CD14-positive monocyte (primary cell): ENCODE data around the gene NMB. TPM values are rescaled to one million over a fixed set of nuclear protein-coding genes. Genes with fewer than 3 reads are reported as not detected.

ENCODE experiments used
- DNase-seq, 3 donors: peaks; one replicate each; pipeline ENCODE4 v3.0.0-alpha.2; 2011 to 2022
- H2AFZ ChIP-seq: 2 replicates; pipeline ENCODE4 v1.6.0; 2012; ENCODE audit warnings: mild to moderate bottlenecking, low read depth, low read length, inconsistent platforms; ENCODE audit not compliant: insufficient read depth, poor library complexity, severe bottlenecking
- H3K27ac ChIP-seq, 2 donors: 1 replicate in 1 of 2; 2 replicates in 1 of 2; pipeline ENCODE4 v1.5.1; 2012 to 2013; ENCODE audit warnings: low read length in 2 of 2, control low read depth in 1 of 2, inconsistent platforms in 1 of 2, low read depth in 1 of 2, mild to moderate bottlenecking in 1 of 2
- H3K27me3 ChIP-seq, 2 donors: one replicate each; pipeline versions ENCODE4 v1.6.0 to v1.6.1; 2011 to 2013; ENCODE audit warnings: low read length in 2 of 2; ENCODE audit not compliant: control insufficient read depth in 2 of 2, insufficient read depth in 2 of 2
- H3K36me3 ChIP-seq, 2 donors: replicated peaks in 1 of 2; 1 replicate in 1 of 2; 2 replicates in 1 of 2; pipeline versions ENCODE4 v1.5.1 to v1.6.1; 2012 to 2013; ENCODE audit warnings: low read length in 2 of 2, control low read depth in 1 of 2, inconsistent platforms in 1 of 2, mild to moderate bottlenecking in 1 of 2; ENCODE audit not compliant: insufficient read depth in 2 of 2, control insufficient read depth in 1 of 2
- H3K4me1 ChIP-seq, 2 donors: 1 replicate in 1 of 2; 2 replicates in 1 of 2; pipeline versions ENCODE4 v1.5.1 to v1.6.1; 2012 to 2013; ENCODE audit warnings: low read length in 2 of 2, control low read depth in 1 of 2, inconsistent platforms in 1 of 2, mild to moderate bottlenecking in 1 of 2, moderate library complexity in 1 of 2; ENCODE audit not compliant: insufficient read depth in 2 of 2, control insufficient read depth in 1 of 2
- H3K4me2 ChIP-seq: replicated peaks from 2 replicates; pipeline ENCODE3; 2012; ENCODE audit warnings: low read length, moderate library complexity, mild to moderate bottlenecking; ENCODE audit not compliant: poor library complexity, severe bottlenecking; ENCODE audit errors: extremely low read depth
- H3K4me3 ChIP-seq, 3 experiments: fragments of 200-600 bp in 1 of 3; sonication (generic) in 1 of 3; replicated peaks in 1 of 3; 1 replicate in 2 of 3; 2 replicates in 1 of 3; pipeline ENCODE4 v1.5.1; 2011 to 2013; ENCODE audit warnings: low read length in 3 of 3, mild to moderate bottlenecking in 3 of 3, control low read depth in 2 of 3, low read depth in 2 of 3, inconsistent platforms in 1 of 3, moderate library complexity in 1 of 3
- H3K79me2 ChIP-seq: 2 replicates; pipeline ENCODE4 v1.6.0; 2012; ENCODE audit warnings: mild to moderate bottlenecking, control low read depth, inconsistent platforms, low read length, moderate library complexity; ENCODE audit not compliant: insufficient read depth
- H3K9ac ChIP-seq: 2 replicates; pipeline ENCODE4 v1.6.0; 2017; ENCODE audit warnings: low read length, mild to moderate bottlenecking; ENCODE audit not compliant: insufficient read depth, poor library complexity, severe bottlenecking
- H3K9me3 ChIP-seq, 2 donors: replicated peaks in 1 of 2; 1 replicate in 1 of 2; 2 replicates in 1 of 2; pipeline versions ENCODE4 v1.5.1 to v1.6.1; 2012 to 2013; ENCODE audit warnings: low read length in 2 of 2, control low read depth in 1 of 2; ENCODE audit not compliant: control insufficient read depth in 1 of 2, insufficient read depth in 1 of 2
- H4K20me1 ChIP-seq: 2 replicates; pipeline ENCODE4 v1.6.0; 2012; ENCODE audit warnings: mild to moderate bottlenecking, low read length, control low read depth, moderate library complexity; ENCODE audit not compliant: insufficient read depth
- H3K27ac Mint-ChIP-seq, 7 donors: one replicate each; pipeline ENCODE4 v1.8.0; 2020; ENCODE audit warnings: mild to moderate bottlenecking in 7 of 7, mixed read lengths in 7 of 7, moderate library complexity in 6 of 7, inconsistent platforms in 2 of 7
- H3K27me3 Mint-ChIP-seq, 3 donors: one replicate each; pipeline ENCODE4 v1.8.0; 2021 to 2022; ENCODE audit warnings: low read depth in 3 of 3, mild to moderate bottlenecking in 3 of 3, mixed read lengths in 3 of 3, moderate library complexity in 3 of 3, inconsistent platforms in 1 of 3
- H3K36me3 Mint-ChIP-seq, 2 donors: one replicate each; pipeline ENCODE4 v1.8.0; 2020; ENCODE audit warnings: mixed read lengths in 2 of 2, inconsistent platforms in 1 of 2, mild to moderate bottlenecking in 1 of 2
- H3K4me1 Mint-ChIP-seq: one replicate; pipeline ENCODE4 v1.8.0; 2020; ENCODE audit warnings: mild to moderate bottlenecking, mixed read lengths
- H3K4me3 Mint-ChIP-seq, 2 donors: one replicate each; pipeline ENCODE4 v1.8.0; 2020; ENCODE audit warnings: mild to moderate bottlenecking in 2 of 2, mixed read lengths in 2 of 2, moderate library complexity in 1 of 2
- H3K9me3 Mint-ChIP-seq, 7 donors: one replicate each; pipeline ENCODE4 v1.8.0; 2020 to 2022; ENCODE audit warnings: mixed read lengths in 7 of 7, mild to moderate bottlenecking in 6 of 7, moderate library complexity in 6 of 7, inconsistent platforms in 2 of 7
- WGBS: methylation state at CpG from one replicate; pipeline ENCODE4 v1.1.5; 2013; ENCODE audit warnings: missing lambda C conversion rate; ENCODE audit not compliant: insufficient coverage; 5-methylcytosine and 5-hydroxymethylcytosine counted together
- intact Hi-C, 2 donors: fragments of 100-400 bp; cut with micrococcal nuclease; formaldehyde crosslinking; loops; one replicate each; pipeline versions ENCODE4 v1.15.0 to v1.15.1; 2023
- polyA plus RNA-seq, 3 donors: library from polyadenylated mRNA; depleted of rRNA in 1 of 3; unstranded in 2 of 3; stranded (reverse) in 1 of 3; fragments of 300-500 nt in 2 of 3; fragments of >200 nt in 1 of 3; fragmentation: Illumina TruSeq in 2 of 3; gene quantifications; 1 replicate in 2 of 3; 2 replicates in 1 of 3; pipeline ENCODE4 v1.2.3, GENCODE V29; 2012 to 2021
- TF ChIP-seq, protein P1 (sequence below): fragments of 200-600 bp; IDR thresholded peaks from one replicate; pipeline ENCODE4 v1.8.0; 2022; ENCODE audit warnings: antibody characterized with exemption, mild to moderate bottlenecking

The NMB gene
- polyA plus RNA-seq, 3 donors, result 0.45 to 0.81 (median 0.56) TPM

DNA sequence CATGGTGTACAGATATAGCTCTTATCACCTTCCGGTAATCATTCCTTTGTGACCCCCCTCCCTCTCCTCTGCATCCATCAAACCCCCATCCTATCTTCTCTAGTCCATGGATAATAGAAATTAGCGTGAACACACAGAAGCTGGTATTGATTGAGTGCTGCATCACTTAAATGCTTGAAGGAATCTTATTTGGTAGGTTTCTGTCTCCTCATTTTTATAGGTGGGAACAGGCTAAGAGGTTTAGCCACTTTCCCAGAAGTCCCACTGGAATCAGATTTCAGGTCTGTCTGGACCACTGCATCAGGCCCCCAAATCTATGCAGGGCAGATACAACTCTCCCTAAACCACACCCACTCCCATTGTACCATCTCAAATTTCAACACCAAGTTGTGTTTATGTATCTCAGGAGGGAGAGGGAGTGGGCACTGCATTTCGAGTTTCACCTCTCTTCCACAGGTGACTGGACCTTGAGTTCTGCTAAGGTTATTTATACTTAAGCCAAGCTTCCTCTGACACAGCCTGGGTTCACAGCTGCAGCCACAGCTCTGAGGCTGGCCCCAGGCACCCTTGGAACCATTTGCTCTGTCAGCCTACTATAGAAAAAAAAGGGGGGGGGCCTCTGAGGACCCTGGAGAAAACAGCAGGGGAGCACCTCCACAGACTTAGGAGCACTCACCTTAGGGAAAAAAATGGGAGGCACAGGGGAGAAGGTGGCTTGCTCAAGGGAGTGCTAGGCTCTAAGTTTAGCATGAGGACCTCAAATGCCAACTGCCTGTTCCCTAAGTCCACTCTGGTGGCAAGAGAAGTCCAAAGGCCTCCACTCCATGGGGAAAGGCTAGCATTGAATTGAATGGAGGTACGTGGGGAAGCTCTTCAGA, 2.1 kb upstream of the NMB start:
- no peak overlapping the region for H3K9ac ChIP-seq
- H3K9me3 ChIP-seq, result no peaks in the 10 kb centered on the region
- H4K20me1 ChIP-seq, result peaks cover 18% of the 10 kb centered on the region
- H3K79me2 ChIP-seq, result no peaks in the 10 kb centered on the region
- intact Hi-C loops, result loop anchor here (5.0 to 10.0 kb wide), 4 partner anchors 55 to 112 kb away; partner anchors contain the start of genes SEC11A (in 1 of the 2) and ZNF592 (in 1 of the 2)
- H3K27me3 ChIP-seq, result no peaks in the 10 kb centered on the region
- H3K4me2 ChIP-seq, result no peak overlapping the region
- H3K4me1 Mint-ChIP-seq, result peaks cover 25% of the 10 kb centered on the region
- TF ChIP-seq, protein P1, sequence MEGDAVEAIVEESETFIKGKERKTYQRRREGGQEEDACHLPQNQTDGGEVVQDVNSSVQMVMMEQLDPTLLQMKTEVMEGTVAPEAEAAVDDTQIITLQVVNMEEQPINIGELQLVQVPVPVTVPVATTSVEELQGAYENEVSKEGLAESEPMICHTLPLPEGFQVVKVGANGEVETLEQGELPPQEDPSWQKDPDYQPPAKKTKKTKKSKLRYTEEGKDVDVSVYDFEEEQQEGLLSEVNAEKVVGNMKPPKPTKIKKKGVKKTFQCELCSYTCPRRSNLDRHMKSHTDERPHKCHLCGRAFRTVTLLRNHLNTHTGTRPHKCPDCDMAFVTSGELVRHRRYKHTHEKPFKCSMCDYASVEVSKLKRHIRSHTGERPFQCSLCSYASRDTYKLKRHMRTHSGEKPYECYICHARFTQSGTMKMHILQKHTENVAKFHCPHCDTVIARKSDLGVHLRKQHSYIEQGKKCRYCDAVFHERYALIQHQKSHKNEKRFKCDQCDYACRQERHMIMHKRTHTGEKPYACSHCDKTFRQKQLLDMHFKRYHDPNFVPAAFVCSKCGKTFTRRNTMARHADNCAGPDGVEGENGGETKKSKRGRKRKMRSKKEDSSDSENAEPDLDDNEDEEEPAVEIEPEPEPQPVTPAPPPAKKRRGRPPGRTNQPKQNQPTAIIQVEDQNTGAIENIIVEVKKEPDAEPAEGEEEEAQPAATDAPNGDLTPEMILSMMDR, result no peak
- WGBS, result no CpG with 5 or more reads among the region's 4 CpGs
- H3K36me3 ChIP-seq, result peaks cover 2 to 39% of the 10 kb centered on the region in 2 donors
- peaks cover 0 to 1% (median 0%) of the 10 kb centered on the region in 7 donors for H3K9me3 Mint-ChIP-seq
- no peak for DNase-seq
- H3K4me1 ChIP-seq, result peaks cover 17 to 19% of the 10 kb centered on the region in 2 donors
- peaks cover 22 to 51% of the 10 kb centered on the region in 2 donors for H3K36me3 Mint-ChIP-seq
- peaks cover 0 to 8% (median 8%) of the 10 kb centered on the region in 3 donors for H3K27me3 Mint-ChIP-seq
- H3K27ac Mint-ChIP-seq, result peak overlapping the region in 2 of 7 donors; percentile 42 to 66
- H3K27ac ChIP-seq, result no peak overlapping the region
- no peak overlapping the region for H3K4me3 Mint-ChIP-seq
- H2AFZ ChIP-seq, result no peak overlapping the region
- H3K4me3 ChIP-seq, result no peak overlapping the region

DNA sequence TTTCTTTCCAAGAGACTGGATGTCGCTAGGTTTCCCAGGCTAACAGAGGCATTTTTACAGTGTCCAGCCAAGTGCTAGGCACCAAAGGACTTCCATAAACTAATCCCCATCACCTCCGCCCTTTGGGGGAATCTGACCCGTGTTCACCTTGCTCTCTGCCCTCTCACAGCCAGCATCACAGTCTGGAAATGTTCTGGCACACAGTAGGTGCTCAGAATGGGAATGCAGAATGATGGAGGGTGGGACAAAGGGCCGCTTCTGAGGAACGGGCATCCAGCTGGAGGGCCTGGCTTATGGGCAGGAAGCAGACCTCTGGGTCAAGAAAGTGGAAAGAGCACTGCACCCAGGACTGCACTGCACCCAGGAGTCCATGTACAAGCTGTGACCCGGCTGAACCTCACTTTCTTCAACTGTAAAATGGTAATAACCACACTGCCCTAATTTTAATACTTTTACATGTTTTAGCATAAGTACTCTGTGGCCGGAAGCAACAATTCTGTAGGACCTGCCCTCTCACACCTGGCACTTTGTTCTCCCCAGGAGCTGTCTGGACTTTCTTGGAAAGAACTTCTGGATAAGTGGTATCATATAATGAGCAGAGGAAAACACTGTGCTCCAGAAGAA, 901 bp upstream of the NMB start:
- 64% methylated on average over 3 of the region's 7 CpGs for WGBS
- no peak for DNase-seq

More for the DNA sequence above, 901 bp upstream of the NMB start:
- peaks cover 0 to 27% of the 10 kb centered on the region in 2 donors for H3K36me3 ChIP-seq
- intact Hi-C loops, result loop anchor here (5.0 to 10.0 kb wide), 4 partner anchors 56 to 113 kb away; partner anchors contain the start of genes SEC11A (in 1 of the 2) and ZNF592 (in 1 of the 2)
- H3K9ac ChIP-seq, result peak overlapping the region; percentile 58
- no peaks in the 10 kb centered on the region for H3K27me3 ChIP-seq
- peak overlapping the region; percentile 85 for H3K4me2 ChIP-seq
- peaks cover 22 to 25% of the 10 kb centered on the region in 2 donors for H3K4me1 ChIP-seq
- TF ChIP-seq, protein P1, result no peak
- Mint-ChIP-seq H3K27ac (peak overlapping the region in 1 of 7 donors; percentile 31), H3K36me3 (peaks cover 11 to 39% of the 10 kb centered on the region in 2 donors), H3K27me3 (peaks cover 0 to 8% (median 8%) of the 10 kb centered on the region in 3 donors), H3K4me1 (peaks cover 31% of the 10 kb centered on the region), H3K4me3 (peak overlapping the region; percentile 83 to 87), H3K9me3 (peaks cover 0 to 1% (median 0%) of the 10 kb centered on the region in 7 donors)
- H3K79me2 ChIP-seq, result no peaks in the 10 kb centered on the region
- H3K4me3 ChIP-seq, result peak overlapping the region; percentile 33 to 75 (median 35)
- peak overlapping the region; percentile 86 for H2AFZ ChIP-seq
- no peak overlapping the region for H3K27ac ChIP-seq
- peaks cover 18% of the 10 kb centered on the region for H4K20me1 ChIP-seq
- no peaks in the 10 kb centered on the region for H3K9me3 ChIP-seq
